ENCODE results near the gene DISC1. TPM values are rescaled to one million over a fixed set of nuclear protein-coding genes. Genes with fewer than 3 reads are reported as not detected.
"Not testable (repeated sequence)": the region's sequence is repeated elsewhere in the genome, so short reads cannot be mapped to it uniquely, and the experiment has no call there.

The DISC1 gene
- total RNA-seq, 2 donors from 2014 or later, result 8.0 to 9.4 TPM

DNA sequence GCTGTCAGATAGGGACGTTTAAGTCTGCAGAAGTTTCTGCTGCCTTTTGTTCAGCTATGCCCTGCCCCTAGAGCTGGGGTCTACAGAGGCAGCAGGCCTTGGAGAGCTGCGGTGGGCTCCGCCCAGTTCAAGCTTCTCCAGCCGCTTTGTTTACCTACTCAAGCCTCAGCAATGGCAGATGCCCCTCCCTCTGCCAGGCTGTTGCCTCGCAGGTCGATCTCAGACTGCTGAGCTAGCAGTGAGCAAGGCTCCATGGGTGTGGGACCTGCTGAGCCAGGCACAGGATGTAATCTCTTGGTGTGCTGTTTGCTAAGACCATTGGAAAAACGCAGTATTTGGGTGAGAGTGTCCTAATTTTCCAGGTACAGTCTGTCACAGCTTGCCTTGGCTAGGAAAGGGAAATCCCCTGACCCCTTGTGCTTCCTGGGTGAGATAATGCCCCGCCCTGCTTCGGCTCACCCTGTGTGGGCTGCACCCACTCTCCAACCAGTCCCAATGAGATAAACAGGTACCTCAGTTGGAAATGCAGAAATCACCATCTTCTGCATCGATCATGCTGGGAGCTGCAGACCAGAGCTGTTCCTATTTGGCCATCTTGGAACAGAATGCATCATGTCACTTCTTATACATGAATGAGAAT lies 25.2 kb downstream of the DISC1 start:
- H3K36me3 ChIP-seq (ENCODE audit: control insufficient read depth, insufficient read depth, low read length); DNase-seq: not testable (repeated sequence)

DNA sequence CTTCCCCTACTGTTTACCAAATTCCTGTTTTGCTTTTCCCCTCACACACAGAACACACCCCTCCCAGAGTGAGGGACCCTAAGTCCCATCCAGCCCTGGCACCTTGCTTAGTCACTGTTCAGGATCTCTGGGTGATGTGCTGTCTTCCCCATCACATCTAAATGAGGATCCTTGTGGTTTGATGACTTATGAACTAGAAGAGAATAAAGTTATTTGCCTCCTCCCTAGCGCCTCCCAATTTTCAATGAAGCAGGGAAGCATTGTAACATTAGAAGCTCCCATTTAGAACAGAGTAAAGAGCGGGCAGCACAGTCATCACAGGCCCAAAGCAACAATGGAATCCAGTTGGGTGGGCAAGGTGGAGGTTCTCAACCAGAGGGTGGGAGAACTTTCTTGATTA lies 27.0 kb downstream of the DISC1 start:
- Histone ChIP-seq H3K27me3 (ENCODE audit: control insufficient read depth, insufficient read depth, low read length, poor library complexity, severe bottlenecking) (no peaks in the 10 kb centered on the region), H3K9me3 (ENCODE audit: control insufficient read depth, low read length) (no peaks in the 10 kb centered on the region), H3K4me3 (ENCODE audit: low read length) (no peak overlapping the region), H3K36me3 (ENCODE audit: control insufficient read depth, insufficient read depth, low read length) (no peaks in the 10 kb centered on the region), H3K27ac (ENCODE audit: low read depth, low read length) (no peak overlapping the region), H3K4me1 (ENCODE audit: control insufficient read depth, insufficient read depth, low read length) (no peaks in the 10 kb centered on the region), H3K9ac (ENCODE audit: extremely low read depth, low read length, poor library complexity, severe bottlenecking) (no peak overlapping the region)
- TF ChIP-seq, protein P1, sequence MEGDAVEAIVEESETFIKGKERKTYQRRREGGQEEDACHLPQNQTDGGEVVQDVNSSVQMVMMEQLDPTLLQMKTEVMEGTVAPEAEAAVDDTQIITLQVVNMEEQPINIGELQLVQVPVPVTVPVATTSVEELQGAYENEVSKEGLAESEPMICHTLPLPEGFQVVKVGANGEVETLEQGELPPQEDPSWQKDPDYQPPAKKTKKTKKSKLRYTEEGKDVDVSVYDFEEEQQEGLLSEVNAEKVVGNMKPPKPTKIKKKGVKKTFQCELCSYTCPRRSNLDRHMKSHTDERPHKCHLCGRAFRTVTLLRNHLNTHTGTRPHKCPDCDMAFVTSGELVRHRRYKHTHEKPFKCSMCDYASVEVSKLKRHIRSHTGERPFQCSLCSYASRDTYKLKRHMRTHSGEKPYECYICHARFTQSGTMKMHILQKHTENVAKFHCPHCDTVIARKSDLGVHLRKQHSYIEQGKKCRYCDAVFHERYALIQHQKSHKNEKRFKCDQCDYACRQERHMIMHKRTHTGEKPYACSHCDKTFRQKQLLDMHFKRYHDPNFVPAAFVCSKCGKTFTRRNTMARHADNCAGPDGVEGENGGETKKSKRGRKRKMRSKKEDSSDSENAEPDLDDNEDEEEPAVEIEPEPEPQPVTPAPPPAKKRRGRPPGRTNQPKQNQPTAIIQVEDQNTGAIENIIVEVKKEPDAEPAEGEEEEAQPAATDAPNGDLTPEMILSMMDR (conservative IDR thresholded peaks at IDR 0.05), result no peak
- peaks cover 22% of the 10 kb centered on the region for H3K9me3 Mint-ChIP-seq
- H3K27ac Mint-ChIP-seq, result no peak overlapping the region
- H3K36me3 Mint-ChIP-seq (ENCODE audit: low read depth), result peaks cover 5% of the 10 kb centered on the region
- no peak for DNase-seq
- H3K4me1 Mint-ChIP-seq, result no peaks in the 10 kb centered on the region
- WGBS, 2 experiments (ENCODE audit: insufficient coverage in 1 of 2, insufficient read length in 1 of 2), result 94 to 98% methylated on average over 2 of the region's 2 CpGs
- H3K4me3 Mint-ChIP-seq, result no peak overlapping the region
- H3K27me3 Mint-ChIP-seq (ENCODE audit: insufficient read depth), result no peaks in the 10 kb centered on the region

More for the DNA sequence above, 25.2 kb downstream of the DISC1 start:
- not testable (repeated sequence) for H3K36me3 Mint-ChIP-seq (ENCODE audit: low read depth); H3K27ac Mint-ChIP-seq; H3K27me3 ChIP-seq (ENCODE audit: control insufficient read depth, insufficient read depth, low read length, poor library complexity, severe bottlenecking); H3K27me3 Mint-ChIP-seq (ENCODE audit: insufficient read depth); H3K27ac ChIP-seq (ENCODE audit: low read depth, low read length); H3K4me1 Mint-ChIP-seq; H3K9ac ChIP-seq (ENCODE audit: extremely low read depth, low read length, poor library complexity, severe bottlenecking); H3K4me1 ChIP-seq (ENCODE audit: control insufficient read depth, insufficient read depth, low read length); H3K4me3 Mint-ChIP-seq; H3K4me3 ChIP-seq (ENCODE audit: low read length); H3K9me3 ChIP-seq (ENCODE audit: control insufficient read depth, low read length)
- 71 to 80% methylated on average over 4 to 10 of the region's 10 CpGs for WGBS, 2 experiments (ENCODE audit: insufficient coverage in 1 of 2, insufficient read length in 1 of 2)
- peaks cover 19% of the 10 kb centered on the region for H3K9me3 Mint-ChIP-seq

DNA sequence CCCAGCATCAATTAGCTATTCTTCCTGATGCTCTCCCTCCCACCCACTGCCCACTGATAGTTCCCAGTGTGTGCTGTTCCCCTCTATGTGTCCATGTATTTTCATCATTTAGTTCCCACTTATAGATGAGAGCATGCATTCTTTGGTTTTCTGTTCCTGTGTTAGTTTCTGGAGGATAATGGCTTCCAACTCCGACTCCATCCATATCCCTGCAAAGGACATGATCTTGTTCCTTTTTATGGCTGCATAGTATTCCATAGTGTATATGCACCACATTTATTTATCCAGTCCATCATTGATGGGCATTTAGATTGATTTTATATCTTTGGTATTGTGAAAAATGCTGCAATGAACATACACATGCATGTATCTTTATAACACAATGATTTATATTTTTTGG lies 30.2 kb downstream of the DISC1 start:
- Histone ChIP-seq H3K9ac (ENCODE audit: extremely low read depth, low read length, poor library complexity, severe bottlenecking) (no peak overlapping the region), H3K4me1 (ENCODE audit: control insufficient read depth, insufficient read depth, low read length) (no peaks in the 10 kb centered on the region), H3K4me3 (ENCODE audit: low read length) (no peak overlapping the region), H3K27ac (ENCODE audit: low read depth, low read length) (no peak overlapping the region), H3K27me3 (ENCODE audit: control insufficient read depth, insufficient read depth, low read length, poor library complexity, severe bottlenecking) (no peaks in the 10 kb centered on the region), H3K9me3 (ENCODE audit: control insufficient read depth, low read length) (no peaks in the 10 kb centered on the region), H3K36me3 (ENCODE audit: control insufficient read depth, insufficient read depth, low read length) (no peaks in the 10 kb centered on the region)
- WGBS, 2 experiments (ENCODE audit: insufficient coverage in 1 of 2, insufficient read length in 1 of 2), result 87% methylated on average over 1 of the region's 1 CpG; no CpG with 5 or more reads in 1 of the 2 experiments
- DNase-seq, result no peak
- Mint-ChIP-seq H3K36me3 (ENCODE audit: low read depth) (peaks cover 5% of the 10 kb centered on the region), H3K9me3 (peaks cover 25% of the 10 kb centered on the region), H3K4me1 (peaks cover 6% of the 10 kb centered on the region), H3K27ac (no peak overlapping the region), H3K4me3 (no peak overlapping the region), H3K27me3 (ENCODE audit: insufficient read depth) (no peaks in the 10 kb centered on the region)
- TF ChIP-seq, protein P1 (conservative IDR thresholded peaks at IDR 0.05), result no peak

DNA sequence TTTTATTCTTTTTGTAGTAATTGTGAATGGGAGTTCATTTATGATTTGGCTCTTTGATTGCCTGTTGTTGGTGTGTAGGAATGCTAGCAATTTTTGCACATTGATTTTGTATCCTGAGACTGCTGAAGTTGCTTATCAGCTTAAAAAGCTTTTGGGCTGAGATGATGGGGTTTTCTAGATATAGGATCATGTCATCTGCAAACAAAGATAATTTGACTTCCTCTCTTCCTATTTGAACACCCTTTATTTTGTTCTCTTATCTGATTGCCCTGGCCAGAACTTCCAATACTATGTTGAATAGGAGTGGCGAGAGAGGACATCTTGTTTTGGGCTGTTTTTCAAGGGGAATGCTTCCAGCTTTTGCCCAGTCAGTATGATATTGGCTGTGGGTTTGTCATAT lies 31.6 kb downstream of the DISC1 start:
- not testable (repeated sequence) for DNase-seq; H3K36me3 ChIP-seq (ENCODE audit: control insufficient read depth, insufficient read depth, low read length); H3K4me1 Mint-ChIP-seq; H3K4me1 ChIP-seq (ENCODE audit: control insufficient read depth, insufficient read depth, low read length); H3K4me3 Mint-ChIP-seq; H3K27me3 Mint-ChIP-seq (ENCODE audit: insufficient read depth); H3K27ac ChIP-seq (ENCODE audit: low read depth, low read length); H3K27ac Mint-ChIP-seq; H3K36me3 Mint-ChIP-seq (ENCODE audit: low read depth); H3K9ac ChIP-seq (ENCODE audit: extremely low read depth, low read length, poor library complexity, severe bottlenecking); H3K9me3 ChIP-seq (ENCODE audit: control insufficient read depth, low read length); H3K27me3 ChIP-seq (ENCODE audit: control insufficient read depth, insufficient read depth, low read length, poor library complexity, severe bottlenecking); H3K4me3 ChIP-seq (ENCODE audit: low read length)
- H3K9me3 Mint-ChIP-seq, result peaks cover 27% of the 10 kb centered on the region
- WGBS, 2 experiments (ENCODE audit: insufficient coverage in 1 of 2, insufficient read length in 1 of 2), result 91 to 100% methylated on average over 1 of the region's 1 CpG
